HG03108 (cell line): ENCODE measurements around the gene L3MBTL1.
"Not testable (repeated sequence)": the region's sequence is repeated elsewhere in the genome, so short reads cannot be mapped to it uniquely, and the experiment has no call there.

Experiments
- ATAC-seq: cut with Tn5 transposase; IDR thresholded peaks from one replicate; pipeline ENCODE4 v1.9.1; 2021; ENCODE audit warnings: moderate library complexity; ENCODE audit not compliant: unreplicated experiment

The L3MBTL1 gene

GRCh38 chr20:43502021-43502420 lies 5.5 kb upstream of the L3MBTL1 start:
- ATAC-seq: not testable (repeated sequence)

DNA sequence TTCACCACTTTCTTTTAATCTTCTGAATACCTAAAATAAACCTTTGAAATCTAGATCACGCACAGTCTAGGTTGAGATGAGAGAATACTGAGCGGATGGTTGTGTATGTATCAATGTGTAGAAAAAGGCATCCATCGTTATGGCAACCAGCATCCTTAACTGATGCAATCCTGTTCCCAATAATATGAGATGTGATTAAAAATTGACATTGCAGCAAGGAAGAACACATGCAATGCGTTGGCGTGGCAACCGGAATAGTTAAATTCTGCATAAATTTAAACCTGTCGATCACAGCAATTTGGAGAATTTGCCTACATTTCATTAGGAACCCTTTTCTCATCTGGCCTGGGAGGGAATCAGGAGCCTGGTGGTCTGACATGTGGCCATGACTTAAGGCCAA lies 1.3 kb upstream of the L3MBTL1 start:
- ATAC-seq: no peak

GRCh38 chr20:43508106-43508505 lies 609 bp downstream of the L3MBTL1 start:
- no peak for ATAC-seq

- ATAC-seq: no peak
Observed at GRCh38 chr20:43508604-43509040, 1.1 kb downstream of the L3MBTL1 start.

DNA sequence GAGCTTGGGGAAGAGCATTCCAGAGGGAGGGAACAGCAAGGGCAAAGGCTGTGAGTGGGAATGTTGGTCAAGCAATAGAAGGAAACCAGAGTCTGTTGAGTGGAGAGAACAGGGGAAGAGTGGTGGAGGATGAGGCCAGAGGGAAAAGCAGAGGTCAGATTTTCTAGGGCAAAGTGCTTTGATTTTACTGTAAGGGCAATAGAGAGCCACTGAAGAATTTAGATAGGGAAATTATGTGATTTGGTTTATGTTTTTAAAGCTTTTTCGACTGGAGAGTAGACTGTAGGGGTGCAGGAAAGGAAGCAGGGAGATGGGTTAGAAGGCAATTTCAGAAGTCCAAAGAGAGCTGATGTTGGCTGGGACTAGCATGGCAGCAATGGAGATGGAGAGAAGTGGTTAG lies 4.4 kb downstream of the L3MBTL1 start:
- ATAC-seq: no peak

- no peak for ATAC-seq
Observed at GRCh38 chr20:43513372-43513930, 6.0 kb downstream of the L3MBTL1 start.

DNA sequence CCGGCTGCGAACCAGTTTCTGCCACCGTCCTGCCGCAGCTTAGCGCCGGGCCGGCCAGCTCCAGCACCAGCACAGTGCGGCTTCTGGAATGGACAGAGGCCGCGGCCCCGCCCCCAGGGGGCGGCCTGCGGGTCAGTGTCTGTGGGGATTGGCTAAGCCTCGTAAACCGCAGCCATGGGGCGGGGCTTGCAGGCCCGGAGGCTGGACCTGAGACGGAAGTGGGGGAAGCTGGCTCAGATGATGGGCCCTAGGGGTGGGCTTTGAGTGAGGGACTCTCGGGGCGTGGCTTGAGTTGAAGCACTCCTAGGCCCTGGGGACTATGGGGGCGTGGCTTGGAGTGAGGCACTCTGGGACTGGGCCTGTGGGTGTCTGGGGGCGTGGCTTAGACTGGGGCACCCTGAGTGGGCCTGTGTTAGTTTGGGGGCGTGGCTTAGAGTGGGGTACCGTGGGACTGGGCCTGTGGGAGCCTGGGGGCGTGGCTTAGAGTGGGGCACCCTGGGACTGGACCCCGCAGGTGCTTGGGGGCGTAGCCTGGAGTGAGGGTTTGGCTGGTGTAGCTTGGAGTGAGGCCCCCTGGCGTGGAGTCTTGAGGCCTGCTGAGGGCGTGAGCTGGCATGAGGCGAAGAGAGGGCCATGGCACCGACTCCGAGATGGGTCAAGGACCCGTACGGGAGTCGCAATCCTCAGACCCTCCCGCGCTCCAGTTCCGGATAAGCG lies 6.6 kb downstream of the L3MBTL1 start:
- ATAC-seq: peak; percentile 79

DNA sequence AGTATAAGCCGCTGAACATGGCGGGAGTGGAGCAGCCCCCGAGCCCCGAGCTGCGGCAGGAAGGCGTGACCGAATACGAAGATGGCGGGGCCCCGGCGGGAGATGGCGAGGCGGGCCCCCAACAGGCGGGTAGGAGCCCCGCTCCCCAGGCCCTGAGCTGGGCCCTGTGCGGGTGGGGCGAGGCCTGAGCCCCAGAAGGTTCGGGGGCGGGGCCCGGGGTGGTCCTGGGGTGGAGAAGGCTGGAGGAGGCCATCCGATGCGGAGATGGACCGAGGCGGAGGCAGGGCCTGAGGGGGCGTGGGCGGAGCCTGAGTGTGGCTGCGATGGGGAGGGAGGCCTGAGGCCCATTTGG lies 7.1 kb downstream of the L3MBTL1 start:
- ATAC-seq: peak; percentile 9

DNA sequence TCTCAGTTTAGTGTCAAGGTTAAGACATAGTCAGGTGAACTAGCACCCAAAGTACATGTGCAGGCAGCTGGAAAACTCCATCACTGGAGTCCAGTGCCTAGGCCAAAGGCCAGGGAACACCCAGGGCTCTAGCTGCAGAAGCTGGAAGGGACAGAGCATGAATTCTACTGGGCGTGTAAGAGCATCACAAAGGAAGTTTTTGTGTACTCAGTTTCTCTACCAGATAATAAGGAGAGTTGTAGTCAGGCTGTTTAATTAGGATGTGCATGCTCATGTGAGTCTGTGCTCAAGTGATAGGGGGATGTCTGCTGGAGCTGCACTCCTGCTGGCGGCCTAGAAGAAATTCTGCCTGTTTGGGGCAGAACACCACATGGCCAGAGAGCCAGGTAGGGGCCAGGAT lies 8.1 kb downstream of the L3MBTL1 start:
- ATAC-seq: no peak

- no peak for ATAC-seq
Observed at GRCh38 chr20:43516251-43516824, 8.8 kb downstream of the L3MBTL1 start.

- no peak for ATAC-seq
Observed at GRCh38 chr20:43520074-43520630, 12.7 kb downstream of the L3MBTL1 start.

GRCh38 chr20:43525021-43525420 lies 17.5 kb downstream of the L3MBTL1 start:
- ATAC-seq: no peak

DNA sequence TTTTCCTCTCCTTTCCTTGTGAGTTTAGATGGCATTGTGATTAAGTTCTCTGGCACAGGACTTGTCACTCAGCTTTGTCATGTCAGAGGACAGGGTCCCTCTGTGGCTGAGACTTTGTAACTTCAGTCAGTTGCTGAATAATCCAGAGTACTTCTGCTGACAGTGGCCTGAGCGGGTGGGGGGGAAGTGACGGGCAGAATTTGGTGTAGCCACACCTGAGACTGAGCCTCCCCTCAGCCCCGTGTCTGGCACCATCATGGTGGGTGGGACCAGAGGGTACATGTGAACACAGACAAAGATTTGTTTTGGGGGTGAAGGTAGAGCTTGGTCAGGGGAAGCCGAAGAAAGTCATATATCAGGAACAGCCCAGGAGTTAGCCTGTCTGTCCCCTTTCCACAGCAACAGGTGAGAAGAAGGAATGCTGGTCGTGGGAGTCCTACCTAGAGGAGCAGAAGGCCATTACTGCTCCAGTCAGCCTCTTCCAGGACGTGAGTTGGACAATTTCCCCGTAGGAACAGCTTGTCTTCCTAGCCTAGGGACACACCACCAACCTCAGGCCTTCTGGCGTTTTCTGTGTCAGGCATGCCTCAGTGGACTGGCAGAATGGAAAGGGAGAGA lies 20.9 kb downstream of the L3MBTL1 start:
- ATAC-seq: no peak

DNA sequence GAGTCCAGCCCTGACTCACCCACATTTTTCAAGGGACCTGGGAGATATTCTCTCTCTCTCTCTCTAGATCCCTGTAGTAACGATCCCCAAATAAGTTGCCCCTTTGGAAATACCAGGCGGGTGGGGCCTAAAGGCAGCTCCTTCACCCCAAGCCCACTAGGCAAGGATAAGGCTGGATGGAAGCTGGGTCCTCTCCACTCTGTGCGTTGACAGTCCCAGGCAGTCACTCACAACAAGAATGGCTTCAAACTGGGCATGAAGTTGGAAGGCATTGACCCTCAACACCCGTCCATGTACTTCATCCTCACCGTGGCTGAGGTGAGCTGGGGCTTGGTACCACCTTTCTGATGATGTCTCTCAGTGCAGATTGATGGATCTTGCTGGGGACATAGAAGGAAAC lies 21.6 kb downstream of the L3MBTL1 start:
- ATAC-seq: no peak

GRCh38 chr20:43529457-43530153 lies 22.1 kb downstream of the L3MBTL1 start:
- ATAC-seq: no peak

DNA sequence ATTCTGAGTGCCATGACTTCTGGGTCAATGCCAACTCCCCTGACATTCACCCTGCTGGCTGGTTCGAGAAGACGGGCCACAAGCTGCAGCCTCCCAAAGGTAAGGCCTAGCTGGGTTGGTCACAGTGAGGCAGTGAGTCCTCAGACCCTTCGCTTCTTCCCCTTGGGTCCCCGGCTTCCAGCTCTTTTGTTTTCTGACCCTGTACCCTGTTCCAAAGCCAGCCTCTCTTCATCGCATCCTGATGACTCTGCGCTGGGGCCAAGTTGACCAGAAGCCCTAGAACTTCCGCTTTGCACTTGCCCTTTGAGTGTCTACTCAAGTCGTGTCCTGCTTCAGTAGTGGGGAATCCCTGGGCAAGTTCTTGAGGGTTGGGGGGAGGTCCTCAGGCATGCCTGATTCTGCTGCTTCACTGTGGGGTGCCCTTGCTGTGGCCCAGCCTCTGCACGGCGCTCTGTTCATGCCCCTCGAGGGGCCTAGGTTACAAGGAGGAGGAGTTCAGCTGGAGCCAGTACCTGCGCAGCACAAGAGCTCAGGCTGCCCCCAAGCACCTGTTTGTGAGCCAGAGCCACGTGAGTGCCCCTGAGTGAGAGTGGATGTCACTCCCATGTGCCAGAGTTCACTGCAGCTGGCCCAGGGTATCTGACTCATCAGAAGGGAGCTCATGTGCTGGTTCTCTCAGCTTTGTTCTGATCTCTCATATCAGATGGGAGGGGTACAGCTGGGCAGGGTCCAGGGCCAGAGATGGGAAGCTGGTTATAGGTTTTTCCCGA lies 23.0 kb downstream of the L3MBTL1 start:
- no peak for ATAC-seq

GRCh38 chr20:43531091-43531443 lies 23.6 kb downstream of the L3MBTL1 start:
- no peak for ATAC-seq

- ATAC-seq: no peak
Observed at GRCh38 chr20:43532416-43533055, 25.0 kb downstream of the L3MBTL1 start.

GRCh38 chr20:43533060-43533459 lies 25.6 kb downstream of the L3MBTL1 start:
- no peak for ATAC-seq

GRCh38 chr20:43534016-43534415 lies 26.5 kb downstream of the L3MBTL1 start:
- ATAC-seq: no peak
